ENCODE data around the gene PANK4. TPM values are rescaled to one million over a fixed set of nuclear protein-coding genes. Genes with fewer than 3 reads are reported as not detected.

Gene PANK4
- total and polyA plus RNA-seq, 10 of the 15 experiments (the other 5 are each of a cell fraction or from before 2014, with no cell fraction given), result 0.35 to 38.0 (median 18.6) TPM

DNA sequence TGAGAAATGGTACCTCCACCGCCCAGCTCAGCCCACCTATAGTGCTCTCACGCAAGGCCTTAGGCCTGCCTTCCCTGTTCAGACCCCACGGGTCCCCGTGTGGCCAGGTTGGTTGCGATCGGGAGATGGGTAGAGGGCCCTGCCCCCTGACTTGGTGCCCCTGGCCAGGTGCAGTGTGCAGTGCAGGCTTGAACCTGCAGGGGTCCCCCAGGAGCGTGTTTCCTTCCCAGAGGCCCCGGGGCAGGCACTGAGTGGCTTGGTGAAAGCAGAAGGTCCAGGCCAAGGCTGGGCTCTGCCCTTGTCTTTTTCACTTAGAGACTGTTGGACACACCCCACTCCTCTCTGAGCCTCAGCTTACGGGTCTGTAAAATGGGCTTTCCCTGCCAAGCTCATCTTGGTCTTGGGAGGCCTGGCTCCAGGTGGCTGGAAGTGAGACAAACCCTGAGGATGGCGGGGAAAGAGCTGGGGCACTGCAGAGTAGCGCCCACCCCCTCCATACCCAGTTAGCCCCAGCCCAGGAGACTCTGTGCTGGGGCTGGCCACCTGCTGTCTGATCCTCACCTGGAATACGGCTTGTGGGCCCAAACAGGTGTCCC, 13.0 kb upstream of the PANK4 start:
- FAIRE-seq, result no peak
- TF ChIP-seq RAD21 (IDR thresholded peaks at IDR 0.05; ENCODE audit: insufficient read depth, low read depth, low read length) (0 out of 2 replicates have a peak, but pooled peaks have one; percentile 20), SMC3 (IDR thresholded peaks at IDR 0.05; ENCODE audit: borderline replicate concordance, low read length) (peak; percentile 3; the same call in 1 of the 2 replicates), IKZF2 (IDR thresholded peaks at IDR 0.05) (no peak)
- TF ChIP-seq, protein P1, sequence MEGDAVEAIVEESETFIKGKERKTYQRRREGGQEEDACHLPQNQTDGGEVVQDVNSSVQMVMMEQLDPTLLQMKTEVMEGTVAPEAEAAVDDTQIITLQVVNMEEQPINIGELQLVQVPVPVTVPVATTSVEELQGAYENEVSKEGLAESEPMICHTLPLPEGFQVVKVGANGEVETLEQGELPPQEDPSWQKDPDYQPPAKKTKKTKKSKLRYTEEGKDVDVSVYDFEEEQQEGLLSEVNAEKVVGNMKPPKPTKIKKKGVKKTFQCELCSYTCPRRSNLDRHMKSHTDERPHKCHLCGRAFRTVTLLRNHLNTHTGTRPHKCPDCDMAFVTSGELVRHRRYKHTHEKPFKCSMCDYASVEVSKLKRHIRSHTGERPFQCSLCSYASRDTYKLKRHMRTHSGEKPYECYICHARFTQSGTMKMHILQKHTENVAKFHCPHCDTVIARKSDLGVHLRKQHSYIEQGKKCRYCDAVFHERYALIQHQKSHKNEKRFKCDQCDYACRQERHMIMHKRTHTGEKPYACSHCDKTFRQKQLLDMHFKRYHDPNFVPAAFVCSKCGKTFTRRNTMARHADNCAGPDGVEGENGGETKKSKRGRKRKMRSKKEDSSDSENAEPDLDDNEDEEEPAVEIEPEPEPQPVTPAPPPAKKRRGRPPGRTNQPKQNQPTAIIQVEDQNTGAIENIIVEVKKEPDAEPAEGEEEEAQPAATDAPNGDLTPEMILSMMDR (IDR thresholded peaks at IDR 0.05 in 2 of 3, conservative IDR thresholded peaks at IDR 0.05 in 1 of 3; ENCODE audit: control insufficient read depth in 2 of 3, extremely low read depth in 1 of 3, insufficient read depth in 1 of 3, low read depth in 3 of 3, low read length in 3 of 3), result peak in 2 of 3 experiments; percentile 30 to 53; a peak in 4 of 6 replicates
- Histone ChIP-seq H2AFZ (ENCODE audit: control insufficient read depth, low read depth, low read length) (no peak overlapping the region), H3K36me3 (ENCODE audit: control insufficient read depth in 2 of 2, insufficient read depth in 2 of 2, low read length in 1 of 2) (no peaks in the 10 kb centered on the region), H3K27me3 (replicated peaks in 1 of 2; ENCODE audit: control insufficient read depth in 2 of 2, insufficient read depth in 2 of 2, low read length in 1 of 2) (no peaks in the 10 kb centered on the region; a peak in 1 of 4 replicates), H3K4me2 (ENCODE audit: control insufficient read depth, insufficient read depth) (no peak overlapping the region), H3K9ac (ENCODE audit: control insufficient read depth, insufficient read depth, low read length) (no peak overlapping the region), H3K4me1 (ENCODE audit: control insufficient read depth, insufficient read depth, low read length) (peaks cover 7% of the 10 kb centered on the region; the same call in 1 of the 2 replicates), H3K9me3 (replicated peaks; ENCODE audit: control insufficient read depth, insufficient read depth, low read length) (no peaks in the 10 kb centered on the region), H4K20me1 (ENCODE audit: control insufficient read depth, insufficient read depth) (no peaks in the 10 kb centered on the region), H3K4me3 (no peak overlapping the region), H3K79me2 (ENCODE audit: control insufficient read depth, insufficient read depth, low read length) (no peaks in the 10 kb centered on the region), H3K27ac (ENCODE audit: control insufficient read depth, insufficient read depth) (no peak overlapping the region)
- POLR2A ChIA-PET, result no interaction called here
- SMC1A ChIA-PET (ENCODE audit: uncharacterized antibody, unreplicated experiment), result no interaction called here
- intact Hi-C loops (cut with micrococcal nuclease; ENCODE audit: unreplicated experiment), result no loop called here
- in situ Hi-C loops (cut with MboI), result no loop called here
- no peak for DNase-seq (ENCODE audit: low read depth, low spot score)
- 24% methylated on average over 12 of the region's 12 CpGs for WGBS (ENCODE audit: insufficient coverage, insufficient replicate concordance, low lambda C conversion rate, missing lambda C conversion rate)
- CTCF ChIA-PET, result interaction anchor here (1.0 to 1.1 kb wide), 3 partner anchors 9 to 45 kb away, joined by 3 to 4 read pairs (median 4); partner anchors contain the start of gene PANK4
- BruUV-seq (replicated peaks), result no TSS peak
- RAD21 ChIA-PET (ENCODE audit: unreplicated experiment), result no interaction called here
- ATAC-seq, result peak; percentile 75

All from GM12878 (cell line).